Measurements from ENCODE around the gene AGO3.
A peak's percentile ranks its signal among the peaks of the same experiment; 100 is the strongest.

AGO3 gene

GRCh38 chr1:36088265-36088576 lies 157.3 kb downstream of the AGO3 start:
- Histone ChIP-seq H3K27me3 (ENCODE audit: insufficient read depth, low read length) (peaks cover 5% of the 10 kb centered on the region; the same call in 1 of the 2 replicates), H4K20me1 (ENCODE audit: insufficient read depth, low read length) (no peaks in the 10 kb centered on the region), H3K9me3 (ENCODE audit: low read length) (no peaks in the 10 kb centered on the region), H3K4me1 (ENCODE audit: insufficient read depth, low read length, severe bottlenecking) (peaks cover 27% of the 10 kb centered on the region), H2AFZ (ENCODE audit: low read length) (peak overlapping the region; percentile 57), H3K9ac (ENCODE audit: low read length) (peak overlapping the region; percentile 78), H3K4me3 (ENCODE audit: low read depth, low read length, poor library complexity, severe bottlenecking) (peak overlapping the region; percentile 79), H3K36me3 (ENCODE audit: insufficient read depth, low read length) (peaks cover 25% of the 10 kb centered on the region), H3K27ac (ENCODE audit: low read depth, low read length, poor library complexity, severe bottlenecking) (no peak overlapping the region), H3K4me2 (ENCODE audit: low read length) (peak overlapping the region; percentile 71), H3K79me2 (ENCODE audit: insufficient read depth, low read length) (no peaks in the 10 kb centered on the region), H3F3A (ENCODE audit: insufficient read depth, low read length) (no peaks in the 10 kb centered on the region), H3K9me2 (ENCODE audit: low read depth, low read length) (no peaks in the 10 kb centered on the region)
- no peak for TF ChIP-seq EZH2 (IDR thresholded peaks at IDR 0.05; ENCODE audit: borderline replicate concordance, low read length)
- TF ChIP-seq CTCF (IDR thresholded peaks at IDR 0.05; ENCODE audit: low read length) = no peak

GRCh38 chr1:36088577-36089392 lies 157.9 kb downstream of the AGO3 start, which contains the start of gene ADPRS:
TSS of gene ADPRS (plus strand) at chr1:36088892. CDS start at chr1:36088905, 13 bp downstream.
- peaks cover 25% of the 10 kb centered on the region for H3K4me1 ChIP-seq (ENCODE audit: insufficient read depth, low read length, severe bottlenecking)
- no peaks in the 10 kb centered on the region for H3K27me3 ChIP-seq (ENCODE audit: insufficient read depth, low read length)
- peak within 1 kb of the TSS; percentile 94 for H3K4me2 ChIP-seq (ENCODE audit: low read length)
- TF ChIP-seq CTCF (IDR thresholded peaks at IDR 0.05; ENCODE audit: low read length) (peak; percentile 97), EZH2 (IDR thresholded peaks at IDR 0.05; ENCODE audit: borderline replicate concordance, low read length) (no peak)
- peak within 1 kb of the TSS; percentile 57 for H2AFZ ChIP-seq (ENCODE audit: low read length)
- no peaks in the 10 kb centered on the region for H3K79me2 ChIP-seq (ENCODE audit: insufficient read depth, low read length)
- no peaks in the 10 kb centered on the region for H3K9me2 ChIP-seq (ENCODE audit: low read depth, low read length)
- no peaks in the 10 kb centered on the region for H4K20me1 ChIP-seq (ENCODE audit: insufficient read depth, low read length)
- H3K4me3 ChIP-seq (ENCODE audit: low read depth, low read length, poor library complexity, severe bottlenecking) = peak within 1 kb of the TSS; percentile 79
- no peaks in the 10 kb centered on the region for H3K9me3 ChIP-seq (ENCODE audit: low read length)
- peak within 1 kb of the TSS; percentile 78 for H3K9ac ChIP-seq (ENCODE audit: low read length)
- H3K27ac ChIP-seq (ENCODE audit: low read depth, low read length, poor library complexity, severe bottlenecking) = no peak within 1 kb of the TSS
- H3F3A ChIP-seq (ENCODE audit: insufficient read depth, low read length) = no peaks in the 10 kb centered on the region
- H3K36me3 ChIP-seq (ENCODE audit: insufficient read depth, low read length) = peaks cover 31% of the 10 kb centered on the region

- Histone ChIP-seq H3K4me1 (ENCODE audit: insufficient read depth, low read length, severe bottlenecking) (peaks cover 18% of the 10 kb centered on the region), H3K27me3 (ENCODE audit: insufficient read depth, low read length) (no peaks in the 10 kb centered on the region), H3K9me2 (ENCODE audit: low read depth, low read length) (no peaks in the 10 kb centered on the region), H3K27ac (ENCODE audit: low read depth, low read length, poor library complexity, severe bottlenecking) (no peak overlapping the region), H3K36me3 (ENCODE audit: insufficient read depth, low read length) (peaks cover 38% of the 10 kb centered on the region), H3K4me3 (ENCODE audit: low read depth, low read length, poor library complexity, severe bottlenecking) (peak overlapping the region; percentile 79), H3F3A (ENCODE audit: insufficient read depth, low read length) (no peaks in the 10 kb centered on the region), H3K9me3 (ENCODE audit: low read length) (no peaks in the 10 kb centered on the region), H3K4me2 (ENCODE audit: low read length) (peak overlapping the region; percentile 94), H3K9ac (ENCODE audit: low read length) (peak overlapping the region; percentile 78), H2AFZ (ENCODE audit: low read length) (no peak overlapping the region), H3K79me2 (ENCODE audit: insufficient read depth, low read length) (no peaks in the 10 kb centered on the region), H4K20me1 (ENCODE audit: insufficient read depth, low read length) (no peaks in the 10 kb centered on the region)
- TF ChIP-seq CTCF (IDR thresholded peaks at IDR 0.05; ENCODE audit: low read length) = no peak
- no peak for TF ChIP-seq EZH2 (IDR thresholded peaks at IDR 0.05; ENCODE audit: borderline replicate concordance, low read length)
Observed at GRCh38 chr1:36089393-36090121, 158.7 kb downstream of the AGO3 start.
